ENCODE measurements around the gene CFAP410. TPM values are rescaled to one million over a fixed set of nuclear protein-coding genes. Genes with fewer than 3 reads are reported as not detected.

Gene CFAP410
- total and polyA plus RNA-seq, 10 donors = 26.2 to 79.8 (median 33.0) TPM

GRCh38 chr21:44376606-44377005 lies 37.4 kb upstream of the CFAP410 start:
- TF ChIP-seq CTCF (IDR thresholded peaks at IDR 0.05 in 8 of 11, conservative IDR thresholded peaks at IDR 0.05 in 3 of 11) = no peak

GRCh38 chr21:44375761-44376241 lies 36.6 kb upstream of the CFAP410 start:
- peaks cover 4 to 69% (median 35%) of the 10 kb centered on the region in 6 donors for H3K4me1 ChIP-seq
- peak overlapping the region in 6 of 8 donors; percentile 58 to 90 (median 82) for H3K27ac ChIP-seq
- DNase-seq = no peak
- H3K27me3 ChIP-seq (replicated peaks in 1 of 7) = no peaks in the 10 kb centered on the region
- no peak for TF ChIP-seq POLR2AphosphoS5 (IDR thresholded peaks at IDR 0.05)
- TF ChIP-seq CTCF (IDR thresholded peaks at IDR 0.05 in 8 of 11, conservative IDR thresholded peaks at IDR 0.05 in 3 of 11) = no peak
- intact Hi-C loops (cut with DNase I; ENCODE audit: low total_unique reads) = no loop called here
- 87 to 89% (median 88%) methylated on average over 19 of the region's 19 CpGs for WGBS, 5 donors
- peak overlapping the region in 1 of 8 donors; percentile 52 for H3K4me3 ChIP-seq
- peaks cover 0 to 65% (median 16%) of the 10 kb centered on the region in 6 donors for H3K36me3 ChIP-seq
- no peaks in the 10 kb centered on the region for H3K9me3 ChIP-seq

More at GRCh38 chr21:44376606-44377005, 37.4 kb upstream of the CFAP410 start:
- WGBS, 5 donors = 81 to 94% (median 93%) methylated on average over 9 of the region's 9 CpGs
- no peak overlapping the region for H3K4me3 ChIP-seq
- peaks cover 4 to 69% (median 35%) of the 10 kb centered on the region in 6 donors for H3K4me1 ChIP-seq
- H3K27me3 ChIP-seq (replicated peaks in 1 of 7) = no peaks in the 10 kb centered on the region
- no peak overlapping the region for H3K27ac ChIP-seq
- DNase-seq = no peak
- H3K36me3 ChIP-seq = peaks cover 0 to 67% (median 16%) of the 10 kb centered on the region in 6 donors
- intact Hi-C loops (cut with DNase I; ENCODE audit: low total_unique reads) = no loop called here
- H3K9me3 ChIP-seq = no peaks in the 10 kb centered on the region

- no peak for TF ChIP-seq POLR2A (IDR thresholded peaks at IDR 0.05)
- TF ChIP-seq POLR2AphosphoS5 (IDR thresholded peaks at IDR 0.05) = peak; percentile 27 to 84 (median 28)
- peaks cover 0 to 65% (median 12%) of the 10 kb centered on the region in 6 donors for H3K36me3 ChIP-seq
- intact Hi-C loops (cut with DNase I; ENCODE audit: low total_unique reads) = no loop called here
- peak overlapping the region in 2 of 8 donors; percentile 10 to 52 for H3K4me3 ChIP-seq
- H3K27ac ChIP-seq = peak overlapping the region in 7 of 8 donors; percentile 39 to 90 (median 82)
- H3K9me3 ChIP-seq = no peaks in the 10 kb centered on the region
- peaks cover 4 to 65% (median 38%) of the 10 kb centered on the region in 6 donors for H3K4me1 ChIP-seq
- no peaks in the 10 kb centered on the region for H3K27me3 ChIP-seq (replicated peaks in 1 of 7)
- peak; percentile 88 for DNase-seq
- 18 to 36% (median 22%) methylated on average over 10 of the region's 10 CpGs for WGBS, 5 donors
These were observed 36.1 kb upstream of the CFAP410 start for GRCh38 chr21:44375281-44375651.

GRCh38 chr21:44374601-44375280 lies 35.6 kb upstream of the CFAP410 start:
- Histone ChIP-seq H3K4me1 (peaks cover 4 to 66% (median 38%) of the 10 kb centered on the region in 6 donors), H3K27ac (peak overlapping the region in 7 of 8 donors; percentile 39 to 90 (median 82)), H3K27me3 (replicated peaks in 1 of 7) (peaks cover 0 to 4% (median 0%) of the 10 kb centered on the region in 7 donors), H3K9me3 (no peaks in the 10 kb centered on the region), H3K36me3 (peaks cover 0 to 64% (median 7%) of the 10 kb centered on the region in 6 donors), H3K4me3 (peak overlapping the region in 2 of 8 donors; percentile 10 to 52)
- WGBS, 5 donors = 74 to 84% (median 78%) methylated on average over 23 to 24 of the region's 24 CpGs
- no peak for DNase-seq
- intact Hi-C loops (cut with DNase I; ENCODE audit: low total_unique reads) = no loop called here
- no peak for TF ChIP-seq POLR2AphosphoS5 (IDR thresholded peaks at IDR 0.05)

- Histone ChIP-seq H3K4me3 (no peak overlapping the region), H3K27me3 (replicated peaks in 1 of 7) (peaks cover 0 to 5% (median 0%) of the 10 kb centered on the region in 7 donors), H3K4me1 (peaks cover 4 to 61% (median 33%) of the 10 kb centered on the region in 6 donors), H3K27ac (no peak overlapping the region), H3K36me3 (peaks cover 0 to 60% (median 1%) of the 10 kb centered on the region in 6 donors), H3K9me3 (no peaks in the 10 kb centered on the region)
- TF ChIP-seq POLR2AphosphoS5 (IDR thresholded peaks at IDR 0.05) (no peak), CTCF (IDR thresholded peaks at IDR 0.05 in 8 of 11, conservative IDR thresholded peaks at IDR 0.05 in 3 of 11) (no peak), POLR2A (IDR thresholded peaks at IDR 0.05) (no peak)
- no peak for DNase-seq
- intact Hi-C loops (cut with DNase I; ENCODE audit: low total_unique reads) = no loop called here
- 80 to 89% (median 87%) methylated on average over 8 of the region's 8 CpGs for WGBS, 5 donors
These were observed 33.4 kb upstream of the CFAP410 start for GRCh38 chr21:44372616-44373015.

Measured in spleen (tissue), 11 donors.